Measurements from ENCODE around the gene PRAMEF26. TPM values are rescaled to one million over a fixed set of nuclear protein-coding genes. Genes with fewer than 3 reads are reported as not detected.
"Not testable (repeated sequence)": the region's sequence is repeated elsewhere in the genome, so short reads cannot be mapped to it uniquely, and the experiment has no call there.

PRAMEF26 gene
- not detected for polyA plus RNA-seq (ENCODE audit: insufficient read length)

- DNase-seq (ENCODE audit: low read depth): not testable (repeated sequence)
Measured at GRCh38 chr1:13155909-13156308, at the start of gene PRAMEF26. PRAMEF26 (minus strand) TSS chr1:13156009; CDS start chr1:13153095, 2,914 bp downstream.

- not testable (repeated sequence) for DNase-seq (ENCODE audit: low read depth)
Measured at GRCh38 chr1:13201309-13201708, 45.5 kb upstream of the PRAMEF26 start, which contains the start of gene PRAMEF13. PRAMEF13 (minus strand) TSS chr1:13201409; CDS start chr1:13199589, 1,820 bp downstream.

- not testable (repeated sequence) for DNase-seq (ENCODE audit: low read depth)
Measured at GRCh38 chr1:13171548-13171947, 15.7 kb upstream of the PRAMEF26 start, which contains the start of gene PRAMEF9. PRAMEF9 (plus strand) TSS chr1:13171848; CDS start chr1:13175281, 3,433 bp downstream.

- not testable (repeated sequence) for DNase-seq (ENCODE audit: low read depth)
Measured at GRCh38 chr1:13165531-13165930, 9.7 kb upstream of the PRAMEF26 start, which contains the start of gene HNRNPCL4. HNRNPCL4 (minus strand) TSS chr1:13165631; CDS start chr1:13165467, 164 bp downstream.

- DNase-seq (ENCODE audit: low read depth): not testable (repeated sequence)
Measured at GRCh38 chr1:13116754-13117153, 39.1 kb downstream of the PRAMEF26 start, which contains the start of gene HNRNPCL2. HNRNPCL2 (minus strand) TSS chr1:13116854; CDS start chr1:13116400, 454 bp downstream.

Other genes starting within 250 kb of the PRAMEF26 start
- not detected for gene PRAMEF7, start 239.4 kb downstream of the PRAMEF26 start, polyA plus RNA-seq (ENCODE audit: insufficient read length)
- not detected for gene PRAMEF6, start 208.4 kb downstream of the PRAMEF26 start, polyA plus RNA-seq (ENCODE audit: insufficient read length)
- gene PRAMEF27, start 99.4 kb downstream of the PRAMEF26 start, polyA plus RNA-seq (ENCODE audit: insufficient read length): not detected
- gene HNRNPCL3, start 95.2 kb downstream of the PRAMEF26 start, polyA plus RNA-seq (ENCODE audit: insufficient read length): not detected
- not detected for gene PRAMEF25, start 85.2 kb downstream of the PRAMEF26 start, polyA plus RNA-seq (ENCODE audit: insufficient read length)
- gene HNRNPCL2, start 39.2 kb downstream of the PRAMEF26 start, polyA plus RNA-seq (ENCODE audit: insufficient read length): not detected
- gene HNRNPCL4, start 9.6 kb upstream of the PRAMEF26 start, polyA plus RNA-seq (ENCODE audit: insufficient read length): 0.20 TPM
- not detected for gene PRAMEF9, start 15.8 kb upstream of the PRAMEF26 start, polyA plus RNA-seq (ENCODE audit: insufficient read length)
- gene PRAMEF13, start 45.4 kb upstream of the PRAMEF26 start, polyA plus RNA-seq (ENCODE audit: insufficient read length): not detected
- not detected for gene PRAMEF18, start 70.1 kb upstream of the PRAMEF26 start, polyA plus RNA-seq (ENCODE audit: insufficient read length)
- not detected for gene PRAMEF5, start 98.2 kb upstream of the PRAMEF26 start, polyA plus RNA-seq (ENCODE audit: insufficient read length)
- not detected for gene PRAMEF8, start 129.1 kb upstream of the PRAMEF26 start, polyA plus RNA-seq (ENCODE audit: insufficient read length)
- gene PRAMEF33, start 147.5 kb upstream of the PRAMEF26 start, polyA plus RNA-seq (ENCODE audit: insufficient read length): not detected
- not detected for gene PRAMEF15, start 159.6 kb upstream of the PRAMEF26 start, polyA plus RNA-seq (ENCODE audit: insufficient read length)
- gene PRAMEF14, start 191.1 kb upstream of the PRAMEF26 start, polyA plus RNA-seq (ENCODE audit: insufficient read length): not detected
- gene PRAMEF19, start 215.9 kb upstream of the PRAMEF26 start, polyA plus RNA-seq (ENCODE audit: insufficient read length): not detected
- gene PRAMEF17, start 233.6 kb upstream of the PRAMEF26 start, polyA plus RNA-seq (ENCODE audit: insufficient read length): not detected